ENCODE measurements around the gene ROBO2.

ROBO2 gene

DNA sequence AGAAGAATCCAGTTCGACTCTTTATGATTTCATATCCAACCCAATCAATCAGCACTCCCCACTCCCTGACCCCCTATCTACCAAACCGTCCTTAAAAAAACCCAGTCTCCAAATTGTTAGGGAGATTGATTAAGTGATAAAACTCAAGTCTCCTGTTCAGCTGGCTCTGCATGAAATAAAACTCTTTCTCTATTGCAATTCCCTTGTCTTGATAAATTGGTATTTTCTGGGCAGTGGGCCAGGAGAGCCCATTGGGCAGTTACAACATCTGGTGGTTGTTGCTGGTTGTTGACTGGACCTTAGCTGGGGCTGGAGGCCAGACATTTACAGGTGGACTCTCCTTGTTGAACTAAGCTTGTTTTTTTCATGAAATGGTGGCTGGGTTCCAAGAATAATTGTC, 642.3 kb downstream of the ROBO2 start:
- no peak for DNase-seq (ENCODE audit: low spot score)

DNA sequence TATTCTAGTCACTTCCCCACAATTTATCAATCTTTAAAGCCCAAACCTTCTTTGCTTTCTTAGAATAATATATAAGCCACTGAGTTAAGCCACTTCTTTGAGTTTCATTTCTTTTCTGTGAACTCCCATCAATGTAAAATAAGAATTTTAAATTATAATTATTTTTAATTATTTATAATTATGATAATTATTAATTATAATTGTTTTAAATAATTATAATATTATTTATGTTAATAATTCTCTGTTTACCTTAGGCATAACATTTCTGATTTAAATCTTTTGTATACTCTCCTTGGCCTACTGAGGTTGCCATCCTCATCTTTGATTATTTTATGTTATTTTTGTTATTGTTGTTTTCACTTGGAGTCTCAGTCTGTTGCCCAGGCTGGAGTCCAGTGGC, 644.2 kb downstream of the ROBO2 start:
- no peak for DNase-seq (ENCODE audit: low spot score)

GRCh38 chr3:77685713-77686112, 645.8 kb downstream of the ROBO2 start:
- no peak for DNase-seq (ENCODE audit: low spot score)

GRCh38 chr3:77686560-77686959, 646.7 kb downstream of the ROBO2 start:
- DNase-seq (ENCODE audit: low spot score), result no peak

GRCh38 chr3:77687545-77687944, 647.6 kb downstream of the ROBO2 start:
- no peak for DNase-seq (ENCODE audit: low spot score)

- no peak for DNase-seq (ENCODE audit: low spot score)
Observed at GRCh38 chr3:77690284-77690845, 650.5 kb downstream of the ROBO2 start.

GRCh38 chr3:77693147-77693546, 653.2 kb downstream of the ROBO2 start:
- DNase-seq (ENCODE audit: low spot score), result no peak

GRCh38 chr3:77699125-77699691, 659.3 kb downstream of the ROBO2 start:
- no peak for DNase-seq (ENCODE audit: low spot score)

Measured in CD4-positive, alpha-beta T cell treated with Interleukin-2 at 100 ng/mL for 4 hours (primary cell).